AG09319 (cell line): Measurements from ENCODE around the gene MORN1.
"Not testable (repeated sequence)": the region's sequence is repeated elsewhere in the genome, so short reads cannot be mapped to it uniquely, and the experiment has no call there.

ENCODE experiments used
- DNase-seq: peaks from one replicate; pipeline ENCODE4 v3.0.0-alpha.2; 2010; ENCODE audit warnings: low read depth; ENCODE audit errors: extremely low read depth
- TF ChIP-seq, protein P1 (sequence below): IDR thresholded peaks from 2 replicates; pipeline ENCODE4 v1.5.1; 2011; ENCODE audit warnings: low read depth, mild to moderate bottlenecking, inconsistent platforms, low read length, moderate library complexity

The MORN1 gene

DNA sequence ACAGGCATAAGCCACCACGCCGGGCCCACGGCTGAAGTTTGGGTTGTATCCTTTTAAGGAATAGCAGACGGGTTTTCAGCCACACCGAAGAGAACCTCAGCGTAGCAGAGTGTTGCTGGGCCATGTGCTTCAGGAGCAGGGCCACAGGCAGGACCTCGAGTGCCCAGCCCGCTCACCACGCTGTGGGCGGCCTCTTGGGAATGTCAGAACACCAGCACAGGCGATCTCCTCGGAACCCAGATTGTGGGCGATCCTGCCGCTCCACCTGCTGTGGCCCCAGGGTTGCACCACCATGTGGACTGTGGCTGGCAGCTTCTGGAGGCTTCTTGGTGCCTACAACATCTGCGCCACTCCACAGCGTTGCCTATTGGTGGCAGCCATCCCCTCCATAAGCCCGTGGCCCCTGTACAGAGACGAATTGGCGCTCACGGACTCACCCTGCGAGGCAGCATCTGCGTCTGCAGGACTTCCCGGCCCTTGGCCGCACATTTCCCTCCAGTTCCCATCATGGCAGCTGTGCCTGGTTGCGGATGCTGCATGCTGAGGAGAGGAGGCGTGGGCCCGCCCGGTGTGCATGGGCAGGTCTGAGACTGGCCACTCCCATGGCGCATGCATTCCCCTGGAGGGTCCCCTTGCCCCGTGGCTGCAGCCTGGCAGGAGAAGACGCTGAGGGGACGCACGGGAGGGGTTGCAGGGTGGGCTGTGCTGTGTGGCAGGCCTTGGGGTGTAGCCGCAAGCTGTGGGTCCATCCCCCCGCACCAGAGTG, 93.9 kb downstream of the MORN1 start:
- no peak for DNase-seq
- TF ChIP-seq, protein P1, sequence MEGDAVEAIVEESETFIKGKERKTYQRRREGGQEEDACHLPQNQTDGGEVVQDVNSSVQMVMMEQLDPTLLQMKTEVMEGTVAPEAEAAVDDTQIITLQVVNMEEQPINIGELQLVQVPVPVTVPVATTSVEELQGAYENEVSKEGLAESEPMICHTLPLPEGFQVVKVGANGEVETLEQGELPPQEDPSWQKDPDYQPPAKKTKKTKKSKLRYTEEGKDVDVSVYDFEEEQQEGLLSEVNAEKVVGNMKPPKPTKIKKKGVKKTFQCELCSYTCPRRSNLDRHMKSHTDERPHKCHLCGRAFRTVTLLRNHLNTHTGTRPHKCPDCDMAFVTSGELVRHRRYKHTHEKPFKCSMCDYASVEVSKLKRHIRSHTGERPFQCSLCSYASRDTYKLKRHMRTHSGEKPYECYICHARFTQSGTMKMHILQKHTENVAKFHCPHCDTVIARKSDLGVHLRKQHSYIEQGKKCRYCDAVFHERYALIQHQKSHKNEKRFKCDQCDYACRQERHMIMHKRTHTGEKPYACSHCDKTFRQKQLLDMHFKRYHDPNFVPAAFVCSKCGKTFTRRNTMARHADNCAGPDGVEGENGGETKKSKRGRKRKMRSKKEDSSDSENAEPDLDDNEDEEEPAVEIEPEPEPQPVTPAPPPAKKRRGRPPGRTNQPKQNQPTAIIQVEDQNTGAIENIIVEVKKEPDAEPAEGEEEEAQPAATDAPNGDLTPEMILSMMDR: no peak

DNA sequence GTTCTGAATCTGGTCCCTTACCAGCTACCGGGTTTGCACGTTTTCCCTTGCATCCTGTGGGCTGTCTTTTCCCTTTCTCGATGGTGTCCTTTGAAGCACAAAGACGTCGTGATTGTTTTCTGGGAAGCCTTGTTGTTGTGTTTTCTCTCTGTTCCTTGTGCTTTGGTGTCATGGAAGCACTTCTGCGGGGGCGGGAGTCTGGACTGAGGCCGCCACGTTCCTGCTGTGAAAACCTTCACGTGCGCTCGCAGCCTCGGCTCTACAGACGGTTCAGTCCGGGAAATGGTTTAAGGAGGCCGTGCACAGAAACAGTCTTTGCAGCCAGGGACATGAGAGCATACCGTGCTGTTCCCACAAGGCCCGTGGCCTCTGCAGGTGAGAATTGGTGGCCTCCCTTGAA, 94.7 kb downstream of the MORN1 start:
- TF ChIP-seq, protein P1: no peak
- DNase-seq: no peak

DNA sequence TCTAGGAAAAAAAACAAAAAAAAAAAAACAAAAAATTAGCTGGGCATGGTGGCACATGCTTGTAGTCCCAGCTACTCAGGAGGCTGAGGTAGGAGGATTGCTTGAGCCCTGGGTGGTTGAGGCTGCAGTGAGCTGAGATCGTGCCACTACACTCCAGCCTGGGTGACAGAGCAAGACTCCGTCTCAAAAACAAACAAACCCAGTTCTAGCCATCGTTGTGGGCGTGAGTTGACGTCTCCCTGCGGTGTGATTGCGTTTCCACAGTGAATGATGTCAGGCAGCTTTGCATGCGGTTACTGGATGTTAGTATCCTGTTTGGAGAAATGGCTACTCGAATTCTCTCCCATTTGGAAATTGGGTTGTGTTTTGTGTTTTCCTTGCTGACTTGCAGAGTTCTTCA, 95.1 kb downstream of the MORN1 start:
- DNase-seq: not testable (repeated sequence)

DNA sequence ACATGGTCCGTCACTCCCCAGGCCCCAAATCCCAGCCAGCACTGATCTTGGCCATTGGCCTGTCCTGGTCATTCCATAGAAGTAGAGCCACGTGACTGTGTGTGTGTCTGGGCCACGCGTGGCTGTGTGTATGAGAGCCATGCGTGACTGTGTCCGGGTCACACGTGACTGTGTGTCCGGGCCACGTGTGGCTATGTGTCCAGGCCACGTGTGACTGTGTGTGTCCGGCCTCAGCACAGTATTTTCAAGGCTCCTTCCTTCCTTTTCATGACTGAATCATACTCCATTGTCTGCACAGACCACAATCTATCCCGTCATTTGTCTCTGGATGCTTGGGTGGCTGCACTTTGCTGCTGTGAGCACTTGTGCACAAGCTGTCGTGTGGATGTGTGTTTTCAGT, 95.8 kb downstream of the MORN1 start:
- no peak for DNase-seq
- TF ChIP-seq, protein P1: no peak

DNA sequence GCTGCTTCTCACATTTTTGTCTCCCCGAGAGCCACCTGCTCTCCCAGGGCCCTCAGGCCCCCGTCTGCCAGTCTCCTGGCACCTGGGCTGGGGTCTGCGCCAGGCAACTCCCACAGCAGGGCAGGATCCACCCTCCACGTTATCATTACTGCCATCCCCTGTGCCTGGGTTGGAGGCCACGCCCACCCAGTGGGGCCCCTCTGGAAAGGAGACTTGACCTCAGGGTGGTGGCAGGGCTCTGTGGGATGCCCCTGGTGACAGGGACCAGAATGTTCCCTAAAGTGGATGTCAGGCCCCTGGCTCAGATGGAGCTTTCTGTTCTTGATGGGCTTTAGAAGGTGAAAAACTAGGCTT, 96.7 kb downstream of the MORN1 start:
- no peak for DNase-seq
- TF ChIP-seq, protein P1: no peak

DNA sequence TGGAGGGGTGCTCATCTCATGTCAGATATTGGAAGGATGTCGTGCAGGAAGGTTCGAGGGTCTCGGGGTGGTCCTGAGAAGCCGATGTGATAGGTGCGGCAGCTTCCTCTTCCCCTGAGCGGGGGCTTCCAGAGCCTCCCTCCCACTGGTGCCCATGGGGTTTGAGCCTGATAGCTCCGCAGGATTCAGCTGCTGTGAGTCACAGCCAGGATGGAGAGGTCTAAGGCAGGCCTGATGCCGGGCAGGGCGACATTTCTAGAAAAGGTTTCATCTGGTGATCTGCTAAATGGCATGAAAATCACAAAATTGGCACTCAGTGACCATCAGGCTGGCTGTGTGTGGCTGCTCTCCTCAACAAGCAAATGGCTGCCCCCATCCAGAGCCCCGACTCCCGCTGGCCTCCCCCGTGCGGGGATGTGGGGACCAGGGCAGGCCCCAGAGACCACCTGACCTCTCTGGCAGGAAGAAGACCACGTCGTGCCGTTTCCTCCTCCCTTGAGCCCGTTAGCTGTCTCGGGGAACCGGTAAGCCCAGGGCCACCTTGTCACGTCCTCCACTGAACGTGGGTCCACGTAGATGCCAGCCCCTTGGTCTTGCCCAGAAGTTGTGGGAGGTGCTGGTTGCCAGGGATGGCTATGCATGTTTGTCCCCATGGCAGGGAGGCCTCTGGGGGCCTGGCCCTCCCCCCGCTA, 97.2 kb downstream of the MORN1 start:
- DNase-seq: no peak

DNA sequence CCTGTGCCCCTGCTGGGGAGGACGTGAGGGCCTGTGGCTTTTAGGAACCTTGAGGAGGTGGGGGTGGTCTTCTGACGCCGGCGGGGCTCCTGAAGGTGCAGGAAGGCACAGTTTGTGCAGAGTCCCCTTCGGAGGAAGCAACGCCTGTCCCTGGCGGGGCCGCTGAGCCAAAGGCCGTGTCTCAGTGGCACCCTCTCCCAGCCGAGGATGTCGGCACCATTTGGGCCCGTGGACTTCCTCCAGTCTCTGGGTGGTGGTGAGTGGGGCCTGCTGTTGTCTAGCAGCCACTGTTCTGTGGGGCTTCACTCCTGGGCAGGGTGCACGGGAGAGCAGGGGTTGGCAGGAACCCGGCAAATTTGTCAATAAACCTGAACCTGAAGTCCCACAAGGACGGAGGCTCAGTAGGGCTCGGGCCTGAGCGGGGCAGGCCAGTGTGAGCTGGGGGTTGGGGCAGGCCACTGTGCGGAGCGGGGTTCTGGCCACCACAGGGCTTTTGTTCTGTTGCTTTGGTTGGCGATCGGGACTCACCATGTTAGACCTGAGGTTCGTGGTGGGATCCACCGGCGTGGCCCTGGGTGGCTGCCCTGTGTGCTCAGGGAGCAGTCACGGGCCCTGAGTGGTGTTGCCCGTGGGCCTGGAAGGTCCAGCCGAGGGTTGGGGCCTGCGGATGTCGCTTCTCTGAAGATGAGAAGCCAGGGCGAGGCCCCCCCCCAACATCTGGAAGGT, 98.5 kb downstream of the MORN1 start:
- TF ChIP-seq, protein P1: no peak
- DNase-seq: no peak

More for the DNA sequence above, 97.2 kb downstream of the MORN1 start:
- TF ChIP-seq, protein P1: no peak
